Kidney (tissue), 14 donors: Measurements from ENCODE around the gene ISYNA1. TPM values are rescaled to one million over a fixed set of nuclear protein-coding genes. Genes with fewer than 3 reads are reported as not detected.

Experiments used
- DNase-seq, 5 donors: peaks; one replicate each; pipeline ENCODE4 v3.0.0-alpha.2; 2013 to 2020
- FAIRE-seq: peaks from 2 replicates; lab custom pipeline; 2012; peaks lifted over from hg19 to GRCh38; lab: Jason Lieb, UNC
- H3K27ac ChIP-seq, 2 donors: one replicate each; pipeline ENCODE4 v1.7.0; 2013; ENCODE audit warnings: low read depth in 2 of 2, low read length in 2 of 2, inconsistent platforms in 1 of 2
- H3K27me3 ChIP-seq: one replicate; pipeline ENCODE4 v1.7.1; 2013; ENCODE audit warnings: low read length, inconsistent platforms; ENCODE audit not compliant: control insufficient read depth, insufficient read depth
- H3K36me3 ChIP-seq, 3 donors: one replicate each; pipeline versions ENCODE4 v1.7.0 to v1.7.1; 2013; ENCODE audit warnings: low read length in 3 of 3, control low read depth in 1 of 3, inconsistent platforms in 1 of 3; ENCODE audit not compliant: insufficient read depth in 3 of 3, control insufficient read depth in 2 of 3
- H3K4me1 ChIP-seq, 3 donors: one replicate each; pipeline versions ENCODE4 v1.7.0 to v1.7.1; 2013; ENCODE audit warnings: low read length in 3 of 3, inconsistent platforms in 1 of 3, low read depth in 1 of 3; ENCODE audit not compliant: control insufficient read depth in 2 of 3, insufficient read depth in 2 of 3
- H3K4me3 ChIP-seq, 3 donors: one replicate each; pipeline versions ENCODE4 v1.7.0 to v1.8.1; 2013; ENCODE audit warnings: low read length in 3 of 3, control low read depth in 1 of 3, inconsistent platforms in 1 of 3
- H3K9ac ChIP-seq, 3 donors: one replicate each; pipeline versions ENCODE4 v1.7.0 to v1.7.1; 2013; ENCODE audit warnings: low read length in 3 of 3, control low read depth in 1 of 3, inconsistent platforms in 1 of 3
- H3K9me3 ChIP-seq, 3 donors: one replicate each; pipeline versions ENCODE4 v1.7.0 to v1.7.1; 2013; ENCODE audit warnings: low read length in 3 of 3, control low read depth in 1 of 3, inconsistent platforms in 1 of 3; ENCODE audit not compliant: control insufficient read depth in 2 of 3, insufficient read depth in 1 of 3
- CTCF ChIP-seq: IDR thresholded peaks from 3 replicates; pipeline ENCODE4 v1.5.1; 2012; ENCODE audit warnings: mild to moderate bottlenecking, moderate library complexity, borderline replicate concordance; ENCODE audit not compliant: insufficient read depth; ENCODE audit errors: extremely low read depth
- intact Hi-C: fragments of 100-400 bp; cut with DNase I; formaldehyde crosslinking; loops from one replicate; pipeline ENCODE4 v1.11.1; 2022
- polyA plus RNA-seq: library from polyadenylated mRNA; stranded (reverse); fragments of 350-450 nt; fragmentation: Illumina TruSeq; extraction: RNeasy Lipid Tissue Mini Kit (QIAGEN cat#74804); gene quantifications from one replicate; pipeline ENCODE4 v1.2.3, GENCODE V29; 2014; ENCODE audit warnings: low read depth, low replicate concordance; ENCODE audit not compliant: insufficient read depth
- total RNA-seq: library from RNA; stranded (reverse); fragmentation: NEBNext Ultra II Directional; extraction: Animal tissue kit (Norgen Biotek cat#: 25700); gene quantifications from one replicate; pipeline ENCODE4 v1.2.1, GENCODE V29; 2021
- donor health status: control.
- donor health status: control.
- donor health status: control.
- donor health status: control.
- donor health status: control.
- donor health status: DM: yes; HTN: yes; CAD: no.
- donor health status: Normal renal cell carcinoma (clear cell type).

The ISYNA1 gene
- total and polyA plus RNA-seq, 2 donors from 2014 or later = 68.6 to 101 TPM

GRCh38 chr19:18436671-18437490 lies 1.1 kb downstream of the ISYNA1 start:
- intact Hi-C loops = no loop called here
- peak; percentile 93 to 96 (median 95) for DNase-seq
- no peak for FAIRE-seq
- H3K36me3 ChIP-seq = no peaks in the 10 kb centered on the region
- no peak overlapping the region for H3K9ac ChIP-seq
- peak overlapping the region; percentile 37 to 51 for H3K27ac ChIP-seq
- H3K4me3 ChIP-seq = peak overlapping the region in 2 of 3 donors; percentile 30 to 35
- peaks cover 0 to 9% (median 3%) of the 10 kb centered on the region in 3 donors for H3K4me1 ChIP-seq
- no peaks in the 10 kb centered on the region for H3K9me3 ChIP-seq
- no peaks in the 10 kb centered on the region for H3K27me3 ChIP-seq
- TF ChIP-seq CTCF = no peak

GRCh38 chr19:18435842-18436670 lies 1.9 kb downstream of the ISYNA1 start:
- peak overlapping the region in 1 of 3 donors; percentile 35 for H3K4me3 ChIP-seq
- H3K27me3 ChIP-seq = no peaks in the 10 kb centered on the region
- no peak overlapping the region for H3K9ac ChIP-seq
- no peak for FAIRE-seq
- H3K4me1 ChIP-seq = peaks cover 0 to 7% (median 3%) of the 10 kb centered on the region in 3 donors
- TF ChIP-seq CTCF = no peak
- no peaks in the 10 kb centered on the region for H3K9me3 ChIP-seq
- DNase-seq = peak in 2 of 5 donors; percentile 67 to 77
- intact Hi-C loops = no loop called here
- H3K27ac ChIP-seq = no peak overlapping the region
- no peaks in the 10 kb centered on the region for H3K36me3 ChIP-seq

GRCh38 chr19:18435178-18435841 lies 2.6 kb downstream of the ISYNA1 start:
- intact Hi-C loops = no loop called here
- no peak overlapping the region for H3K9ac ChIP-seq
- no peak overlapping the region for H3K27ac ChIP-seq
- no peak overlapping the region for H3K4me3 ChIP-seq
- no peaks in the 10 kb centered on the region for H3K27me3 ChIP-seq
- no peaks in the 10 kb centered on the region for H3K36me3 ChIP-seq
- TF ChIP-seq CTCF = no peak
- no peak for FAIRE-seq
- peak in 1 of 5 donors; percentile 71 for DNase-seq
- peaks cover 0 to 7% (median 3%) of the 10 kb centered on the region in 3 donors for H3K4me1 ChIP-seq
- H3K9me3 ChIP-seq = no peaks in the 10 kb centered on the region
